Esophagus muscularis mucosa (tissue), 3 donors: Measurements from ENCODE around the gene REX1BD.

Experiments
- POLR2A ChIP-seq: fragments of 450-650 bp; IDR thresholded peaks from one replicate; pipeline ENCODE4 v1.6.1; 2017; ENCODE audit warnings: antibody characterized with exemption, moderate library complexity, mild to moderate bottlenecking, low read depth
- TF ChIP-seq, protein P1 (sequence below), 3 experiments: fragments of 200-600 bp in 2 of 3; fragments of 450-650 bp in 1 of 3; sonication (generic) in 2 of 3; IDR thresholded peaks; one replicate each; pipeline ENCODE4 v1.5.1; 2017 to 2019; ENCODE audit warnings: antibody characterized with exemption in 3 of 3, mild to moderate bottlenecking in 2 of 3, moderate library complexity in 1 of 3

DNA sequence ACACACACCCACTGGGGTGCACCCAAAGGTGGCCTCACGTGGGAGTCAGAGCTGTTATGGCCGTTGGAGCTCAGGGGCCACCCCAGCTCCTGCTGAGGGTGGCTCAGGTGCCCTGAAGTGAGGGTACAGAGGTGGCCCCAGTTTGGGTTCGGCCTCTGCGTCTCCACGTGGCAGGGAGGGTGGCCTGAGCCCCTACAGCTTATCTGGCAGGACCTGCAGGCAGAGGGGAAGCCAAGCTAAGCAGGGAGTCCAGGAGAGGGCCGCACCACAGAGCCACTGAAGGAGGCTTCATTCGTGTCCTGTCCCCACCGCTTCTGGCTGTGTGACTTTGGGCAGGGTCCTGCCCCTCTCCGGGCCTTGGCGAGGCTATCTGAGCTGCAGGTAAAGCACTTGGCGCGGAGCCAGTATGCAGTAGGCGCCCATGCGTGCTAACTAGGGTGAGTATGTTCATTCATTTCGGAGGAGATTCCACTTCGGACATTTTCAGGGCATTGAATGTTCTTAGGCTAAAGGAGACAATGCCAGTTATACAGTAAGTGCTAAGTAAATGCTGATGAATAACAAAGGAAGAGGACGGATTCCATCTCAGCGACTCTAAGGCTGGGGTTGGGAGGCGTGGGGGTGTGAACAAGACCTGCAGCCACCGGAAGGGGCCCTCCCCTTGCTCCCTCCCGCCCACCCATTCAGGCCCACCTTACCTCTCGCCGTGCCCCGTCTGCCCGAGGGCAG lies 4.9 kb downstream of the REX1BD start:
- TF ChIP-seq, protein P1, sequence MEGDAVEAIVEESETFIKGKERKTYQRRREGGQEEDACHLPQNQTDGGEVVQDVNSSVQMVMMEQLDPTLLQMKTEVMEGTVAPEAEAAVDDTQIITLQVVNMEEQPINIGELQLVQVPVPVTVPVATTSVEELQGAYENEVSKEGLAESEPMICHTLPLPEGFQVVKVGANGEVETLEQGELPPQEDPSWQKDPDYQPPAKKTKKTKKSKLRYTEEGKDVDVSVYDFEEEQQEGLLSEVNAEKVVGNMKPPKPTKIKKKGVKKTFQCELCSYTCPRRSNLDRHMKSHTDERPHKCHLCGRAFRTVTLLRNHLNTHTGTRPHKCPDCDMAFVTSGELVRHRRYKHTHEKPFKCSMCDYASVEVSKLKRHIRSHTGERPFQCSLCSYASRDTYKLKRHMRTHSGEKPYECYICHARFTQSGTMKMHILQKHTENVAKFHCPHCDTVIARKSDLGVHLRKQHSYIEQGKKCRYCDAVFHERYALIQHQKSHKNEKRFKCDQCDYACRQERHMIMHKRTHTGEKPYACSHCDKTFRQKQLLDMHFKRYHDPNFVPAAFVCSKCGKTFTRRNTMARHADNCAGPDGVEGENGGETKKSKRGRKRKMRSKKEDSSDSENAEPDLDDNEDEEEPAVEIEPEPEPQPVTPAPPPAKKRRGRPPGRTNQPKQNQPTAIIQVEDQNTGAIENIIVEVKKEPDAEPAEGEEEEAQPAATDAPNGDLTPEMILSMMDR (IDR thresholded peaks at IDR 0.05), result no peak
- TF ChIP-seq POLR2A, result no peak
